HG03066 (cell line): Measurements from ENCODE around the gene NOTO.
A peak's percentile ranks its signal among the peaks of the same experiment; 100 is the strongest.

Experiments used
- ATAC-seq: cut with Tn5 transposase; IDR thresholded peaks from one replicate; pipeline ENCODE4 v1.9.1; 2021; ENCODE audit warnings: low read depth; ENCODE audit not compliant: unreplicated experiment

NOTO gene

DNA sequence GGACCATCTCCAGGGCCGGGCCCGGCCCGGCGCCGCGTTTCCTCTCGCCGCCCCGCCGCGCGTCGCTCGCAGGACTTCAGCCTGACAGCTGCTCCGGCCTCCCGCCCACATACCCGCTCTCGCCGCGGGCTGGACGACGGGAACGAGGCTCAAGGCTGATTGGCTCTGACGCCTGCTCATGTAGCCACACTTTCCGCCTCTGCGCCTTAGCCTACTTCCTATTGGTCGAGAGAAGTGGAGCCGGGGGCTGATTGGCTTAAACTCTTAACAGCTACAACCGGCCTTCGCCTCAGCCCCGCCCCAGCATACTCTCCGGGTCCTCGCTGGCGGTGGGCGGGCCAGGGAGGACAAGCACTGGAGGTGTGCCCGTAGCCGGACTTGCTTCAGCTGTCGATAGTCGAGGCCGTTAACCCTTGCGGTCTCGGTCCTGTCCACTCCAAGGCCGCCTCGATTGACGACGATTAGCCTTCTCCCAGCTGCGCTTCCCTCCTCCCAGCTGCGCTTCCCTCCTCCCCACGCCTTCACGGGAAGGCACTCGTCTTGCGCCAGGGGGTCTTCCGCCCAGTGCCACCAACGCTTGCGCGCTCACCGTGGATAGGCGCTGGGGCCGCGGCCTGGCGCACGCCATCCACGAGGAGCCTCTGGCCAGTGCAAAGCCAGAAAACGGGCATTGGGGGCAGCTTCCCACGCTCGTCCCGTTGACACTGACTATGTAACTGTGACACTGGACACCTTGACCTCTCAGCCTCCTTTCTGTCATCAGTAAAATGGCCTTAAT is 31.0 kb downstream of the NOTO start, which contains the start of gene PRADC1:
Gene PRADC1 (minus strand): TSS at position 86 of the 778 bp plus-strand sequence. CDS start 79 bp downstream, at position 7.
- ATAC-seq: peak; percentile 87

DNA sequence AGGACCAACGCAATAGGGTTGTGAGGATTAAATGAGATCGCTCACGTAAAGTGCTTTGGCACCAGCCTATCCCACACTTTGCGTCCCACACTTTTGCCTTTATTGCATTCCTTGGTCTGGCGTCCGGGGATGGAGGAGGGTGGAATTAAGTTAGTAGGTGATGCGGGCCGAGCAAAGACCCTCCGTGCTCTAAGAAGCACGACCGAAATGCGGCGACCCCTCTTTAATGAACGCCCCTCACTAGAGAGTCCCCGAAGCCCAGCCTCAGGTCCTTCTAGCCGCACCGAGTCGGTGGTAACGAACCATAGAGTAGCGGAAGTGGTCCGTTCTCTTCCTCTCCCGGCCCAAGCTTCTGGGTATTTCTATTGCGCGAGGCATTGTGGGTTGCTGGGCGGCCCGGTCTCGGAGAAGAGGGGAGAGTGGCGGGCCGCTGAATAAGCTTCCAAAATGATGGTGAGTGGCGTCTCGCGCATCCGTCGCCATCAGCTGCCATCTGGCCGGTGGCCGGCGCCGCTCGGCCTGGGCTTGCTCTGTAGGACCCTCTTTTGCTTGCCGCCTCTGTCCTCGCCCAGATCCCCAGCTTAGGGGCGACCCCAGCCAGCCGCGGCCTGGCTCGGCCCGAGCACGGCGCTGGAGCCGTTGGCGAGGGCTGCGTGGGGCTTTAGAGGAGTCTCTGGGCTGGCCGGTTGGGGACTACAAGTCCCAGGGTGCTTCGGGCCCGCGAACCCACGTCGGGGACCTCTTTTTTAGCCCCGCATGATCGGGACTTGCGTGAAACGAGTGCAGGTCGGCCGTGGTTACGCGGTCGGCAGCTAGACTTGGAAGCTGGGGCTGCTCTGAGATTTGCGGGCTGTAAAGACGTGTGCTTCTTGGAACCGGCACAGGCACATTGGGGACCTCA is 31.8 kb downstream of the NOTO start, which contains the start of gene CCT7:
Gene CCT7 (plus strand): TSS at position 377 of the 901 bp plus-strand sequence. CDS start 71 bp downstream, at position 448.
- ATAC-seq: peak; percentile 57

DNA sequence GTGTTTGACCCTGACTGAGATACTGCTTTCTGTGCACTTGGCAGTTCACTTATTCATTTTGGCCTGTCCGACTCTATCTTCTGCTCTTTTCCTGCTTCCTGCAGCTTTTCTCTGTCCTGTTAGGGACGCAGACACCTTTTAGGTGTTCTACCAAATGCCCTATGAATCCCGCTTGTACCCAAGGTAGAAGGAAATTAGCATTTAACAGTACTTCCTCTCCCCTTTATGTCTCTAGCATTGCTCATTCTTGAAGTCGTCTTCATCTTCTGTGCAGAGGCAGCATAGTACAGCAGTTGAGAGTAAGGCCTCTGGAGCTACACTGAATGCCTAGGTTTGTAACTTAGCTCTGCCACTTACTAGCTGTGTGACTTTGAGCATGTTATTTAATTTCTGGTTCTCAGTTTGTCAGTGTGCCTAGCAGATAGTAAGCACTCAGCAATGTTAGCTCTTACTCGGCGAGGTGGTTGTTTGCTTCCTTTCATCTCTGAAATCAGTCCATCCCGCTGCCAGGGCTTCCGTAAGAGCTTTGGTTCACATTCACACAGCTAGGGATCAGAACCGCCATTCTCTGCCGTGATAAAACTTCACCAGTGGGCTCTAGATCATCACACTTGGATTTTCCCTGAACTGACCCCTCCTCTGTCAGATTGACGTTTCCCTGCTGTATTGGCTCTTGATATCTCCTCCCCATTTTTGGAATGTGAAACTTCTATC is 33.1 kb downstream of the NOTO start:
- ATAC-seq: no peak

DNA sequence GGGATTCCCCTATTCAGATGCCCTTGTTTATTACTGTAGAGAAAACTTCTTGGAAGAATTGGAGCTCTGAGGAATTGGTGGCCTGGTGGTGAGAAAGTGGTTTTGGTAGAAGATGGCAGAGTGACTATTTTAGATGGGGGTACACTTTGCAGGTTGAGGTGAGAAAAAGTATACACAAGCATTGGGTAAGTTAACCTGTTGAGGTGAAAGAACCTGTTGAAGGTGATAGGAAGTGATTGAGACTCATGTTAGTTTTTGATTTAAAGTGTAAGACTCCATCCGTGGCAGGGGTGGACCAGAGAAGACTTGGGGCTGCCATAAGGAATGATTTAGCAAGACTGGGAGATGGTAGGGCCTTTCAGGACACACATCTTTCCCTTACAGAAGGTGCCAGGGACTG is 34.8 kb downstream of the NOTO start:
- no peak for ATAC-seq

DNA sequence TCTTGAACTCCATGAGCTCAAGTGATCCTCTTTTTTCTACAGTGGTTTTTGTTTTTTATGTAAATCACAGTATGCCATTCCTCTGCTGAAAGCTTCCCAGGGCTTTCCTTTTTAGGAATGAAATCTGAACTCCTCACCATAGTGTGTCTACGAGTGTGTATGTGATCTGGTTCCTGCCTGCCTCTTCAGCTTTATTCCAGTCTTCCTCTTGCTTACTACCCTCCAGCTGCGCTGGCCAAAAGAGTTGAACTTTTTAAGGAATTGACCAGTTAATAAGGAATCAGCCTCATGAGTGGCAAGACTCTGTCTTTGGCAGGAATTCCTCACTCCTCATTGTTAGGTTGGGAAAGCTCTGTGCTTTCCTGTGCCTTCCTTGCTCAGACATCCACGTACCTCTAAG is 35.8 kb downstream of the NOTO start:
- ATAC-seq: no peak

DNA sequence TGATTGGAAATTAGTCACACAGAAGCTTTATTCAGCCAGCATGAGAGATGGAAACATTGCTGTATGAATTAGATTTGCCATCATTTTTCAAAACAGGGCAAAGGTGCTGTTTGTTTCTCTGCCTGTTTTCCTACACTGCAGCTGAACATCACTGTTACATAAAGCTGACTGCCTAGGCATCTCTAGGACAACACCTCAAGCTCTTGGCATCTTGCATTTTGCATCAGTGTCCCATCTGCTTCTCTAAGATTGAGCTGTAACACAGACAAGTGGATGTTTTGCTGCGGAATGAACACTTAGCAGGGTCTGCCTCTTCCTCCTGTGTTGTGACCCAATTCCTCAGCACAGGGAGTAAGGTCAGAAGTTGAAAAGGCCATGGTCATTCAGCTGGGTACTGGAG is 36.6 kb downstream of the NOTO start:
- ATAC-seq: no peak

DNA sequence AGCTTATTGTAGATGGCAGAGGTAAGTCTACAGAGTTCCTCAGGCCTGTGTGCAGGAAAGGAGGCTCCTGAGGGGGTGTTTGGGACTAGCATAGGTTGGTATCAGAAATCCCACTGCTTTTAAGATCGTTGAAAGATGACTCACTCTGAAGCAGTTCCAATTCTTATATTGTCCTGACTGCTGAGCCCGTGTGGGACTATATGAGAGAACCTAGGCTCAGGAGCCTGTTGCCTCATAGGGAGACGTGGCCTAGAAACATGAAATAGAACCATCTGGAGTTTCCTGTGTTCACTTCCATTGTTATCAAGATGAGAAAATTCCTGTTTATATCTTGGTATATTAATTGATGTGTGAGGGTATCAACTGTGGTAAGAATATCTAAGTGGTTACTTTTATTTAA is 37.4 kb downstream of the NOTO start:
- ATAC-seq: no peak

DNA sequence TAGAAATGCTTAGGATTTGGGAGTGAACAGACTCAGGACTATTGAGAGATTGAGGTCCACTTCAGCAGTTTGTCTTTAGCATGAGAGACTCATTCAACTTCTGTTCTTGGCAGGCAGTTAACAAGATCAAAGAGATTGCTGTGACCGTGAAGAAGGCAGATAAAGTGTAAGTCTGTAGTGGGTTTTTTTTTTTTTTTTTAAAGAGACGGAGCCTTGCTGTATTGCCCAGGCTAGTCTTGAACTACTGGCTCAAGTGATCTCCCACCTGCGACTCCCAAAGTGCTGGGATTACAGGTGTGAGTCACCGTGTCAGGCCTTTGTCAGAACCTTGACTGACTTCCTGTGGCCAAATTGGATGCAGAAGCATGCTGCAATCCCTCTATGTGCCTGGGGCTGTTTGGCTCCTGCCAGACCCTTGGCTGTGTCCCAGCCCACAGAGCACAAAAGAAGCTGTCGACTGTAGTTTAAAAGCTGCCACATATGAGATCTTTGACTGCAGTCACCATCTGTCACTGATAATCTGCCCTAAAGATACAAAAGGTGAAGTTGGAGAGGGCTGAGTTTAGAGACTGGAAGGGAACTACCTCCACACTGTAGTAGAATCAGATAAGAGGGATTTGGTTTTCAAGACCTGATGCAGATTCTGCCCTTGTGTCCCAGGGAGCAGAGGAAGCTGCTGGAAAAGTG is 41.7 kb downstream of the NOTO start:
- no peak for ATAC-seq

DNA sequence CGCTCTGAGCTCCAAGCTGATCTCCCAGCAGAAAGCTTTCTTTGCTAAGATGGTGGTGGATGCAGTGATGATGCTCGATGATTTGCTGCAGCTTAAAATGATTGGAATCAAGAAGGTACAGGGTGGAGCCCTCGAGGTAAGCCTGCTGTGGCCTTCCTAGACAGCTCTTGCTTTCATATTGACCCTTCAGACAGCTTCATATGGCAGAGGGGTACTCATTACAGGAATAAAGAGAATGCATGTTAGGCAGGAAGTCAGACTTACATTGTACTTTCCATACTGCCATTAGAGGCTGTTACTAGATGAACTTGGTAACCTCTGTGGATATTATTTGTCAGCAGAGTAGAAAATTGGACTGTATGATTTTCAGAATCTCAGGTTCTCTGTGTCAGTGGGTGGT is 42.2 kb downstream of the NOTO start:
- no peak for ATAC-seq

DNA sequence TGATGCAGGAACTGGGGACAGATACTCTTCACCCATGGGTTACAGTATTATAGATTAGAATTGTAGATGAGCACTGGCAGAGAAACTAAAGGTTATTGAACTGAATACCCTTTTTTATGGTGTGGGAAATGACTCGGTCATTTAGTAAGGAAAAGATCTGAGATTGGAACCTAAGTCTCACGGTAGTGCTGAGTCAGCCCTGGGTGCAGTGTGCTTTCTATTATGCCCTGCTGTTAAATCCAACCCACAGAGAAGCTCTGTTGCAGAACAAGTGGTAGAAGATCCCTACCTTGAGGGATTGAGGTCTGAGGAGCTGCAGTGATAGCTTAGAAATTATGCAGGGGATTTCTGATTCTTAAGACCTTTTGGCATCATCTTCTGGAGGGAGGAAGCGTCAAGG is 44.5 kb downstream of the NOTO start:
- no peak for ATAC-seq

DNA sequence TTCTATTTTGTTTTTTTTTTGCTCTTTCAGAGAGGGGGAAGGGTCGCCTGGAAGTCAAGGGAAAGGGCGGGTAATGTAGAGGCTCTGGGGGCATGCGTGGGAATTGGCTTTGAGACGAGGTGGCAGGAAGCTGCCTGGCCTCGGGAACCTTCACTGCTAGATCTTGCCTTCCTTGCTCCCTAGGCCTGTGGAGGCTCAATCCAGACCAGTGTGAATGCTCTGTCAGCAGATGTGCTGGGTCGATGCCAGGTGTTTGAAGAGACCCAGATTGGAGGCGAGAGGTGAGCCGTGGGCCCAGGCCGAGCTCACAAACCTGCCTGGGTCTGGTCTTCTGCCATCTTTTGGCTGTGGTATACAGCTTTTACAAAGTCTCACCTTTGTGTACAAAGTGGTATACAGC is 47.3 kb downstream of the NOTO start:
- ATAC-seq: no peak

DNA sequence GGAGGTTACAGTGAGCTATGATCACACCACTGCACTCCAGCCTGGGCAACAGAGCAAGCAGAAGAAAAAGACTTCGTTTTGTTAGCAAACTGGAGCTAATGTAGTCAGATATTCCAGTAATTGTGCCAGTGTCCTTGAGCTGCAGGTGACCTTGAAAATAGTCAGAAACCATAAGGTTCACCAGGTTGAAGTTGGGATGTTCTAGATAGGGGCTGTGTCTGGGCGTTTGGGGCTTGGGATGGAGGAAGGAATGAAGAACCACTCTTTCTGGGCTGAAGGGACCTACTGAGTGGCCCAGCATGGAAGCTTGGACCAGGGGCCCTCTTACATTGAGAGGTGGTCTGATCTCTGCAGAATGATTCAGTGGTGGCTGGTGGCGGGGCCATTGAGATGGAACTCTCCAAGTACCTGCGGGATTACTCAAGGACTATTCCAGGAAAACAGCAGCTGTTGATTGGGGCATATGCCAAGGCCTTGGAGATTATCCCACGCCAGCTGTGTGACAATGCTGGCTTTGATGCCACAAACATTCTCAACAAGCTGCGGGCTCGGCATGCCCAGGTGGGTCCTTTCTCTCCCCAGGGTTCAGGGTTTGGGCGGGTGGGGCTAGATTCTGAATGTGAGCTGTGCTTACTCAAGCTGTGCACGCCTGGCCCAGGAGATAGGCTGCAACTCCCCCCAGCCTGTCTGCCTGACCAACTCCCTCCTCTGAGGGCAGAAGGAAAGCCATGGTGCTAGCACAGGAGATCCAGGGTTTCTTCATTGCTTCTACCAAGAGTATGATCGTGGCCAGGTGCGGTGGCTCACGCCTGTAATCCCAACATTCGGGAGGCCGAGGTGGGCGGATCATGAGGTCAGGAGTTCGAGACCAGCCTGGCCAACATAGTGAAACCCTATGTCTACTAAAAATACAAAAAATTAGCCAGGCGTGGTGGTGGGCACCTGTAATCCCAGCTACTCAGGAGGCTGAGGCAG is 48.8 kb downstream of the NOTO start:
- no peak for ATAC-seq

DNA sequence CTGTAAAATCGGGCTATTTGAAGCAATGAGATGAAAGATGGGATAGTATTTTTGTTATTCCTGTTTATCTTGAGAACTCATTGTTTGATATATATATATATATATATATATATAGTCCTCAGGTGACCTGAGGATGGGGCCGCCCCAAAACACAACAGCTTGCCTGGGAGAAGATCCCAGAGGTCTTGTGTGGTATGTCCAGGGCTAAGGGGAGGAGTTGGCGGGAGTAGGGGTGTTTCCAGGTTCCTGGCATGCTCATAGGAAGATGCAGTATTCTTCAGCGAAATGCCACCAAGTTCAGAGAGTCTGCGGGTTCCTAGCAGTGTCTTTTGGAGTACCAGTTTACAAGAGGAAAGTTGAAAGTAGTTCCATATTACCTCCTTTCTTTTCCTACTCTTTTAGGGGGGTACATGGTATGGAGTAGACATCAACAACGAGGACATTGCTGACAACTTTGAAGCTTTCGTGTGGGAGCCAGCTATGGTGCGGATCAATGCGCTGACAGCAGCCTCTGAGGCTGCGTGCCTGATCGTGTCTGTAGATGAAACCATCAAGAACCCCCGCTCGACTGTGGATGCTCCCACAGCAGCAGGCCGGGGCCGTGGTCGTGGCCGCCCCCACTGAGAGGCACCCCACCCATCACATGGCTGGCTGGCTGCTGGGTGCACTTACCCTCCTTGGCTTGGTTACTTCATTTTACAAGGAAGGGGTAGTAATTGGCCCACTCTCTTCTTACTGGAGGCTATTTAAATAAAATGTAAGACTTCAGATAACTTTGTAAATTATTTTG is 50.1 kb downstream of the NOTO start:
- ATAC-seq: no peak

DNA sequence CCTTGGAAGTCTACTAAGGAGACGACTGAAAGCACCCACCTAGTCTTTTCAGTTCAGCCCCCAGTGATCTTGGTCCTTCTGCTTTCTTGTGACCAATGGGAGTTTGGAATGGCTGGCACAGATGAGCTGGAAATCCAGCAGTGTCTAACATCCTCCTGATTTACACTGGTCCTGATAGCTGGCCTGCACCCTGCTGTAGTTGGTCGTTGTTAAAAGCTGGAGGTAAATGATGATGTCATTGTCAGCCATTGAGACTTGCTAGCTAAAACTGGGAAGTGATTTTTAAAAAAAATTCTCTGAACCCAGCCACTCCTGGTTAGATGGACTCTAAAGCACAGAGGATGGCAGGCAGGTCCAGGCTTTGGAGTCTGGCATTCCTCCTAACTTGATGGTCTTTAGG is 51.0 kb downstream of the NOTO start:
- ATAC-seq: no peak

DNA sequence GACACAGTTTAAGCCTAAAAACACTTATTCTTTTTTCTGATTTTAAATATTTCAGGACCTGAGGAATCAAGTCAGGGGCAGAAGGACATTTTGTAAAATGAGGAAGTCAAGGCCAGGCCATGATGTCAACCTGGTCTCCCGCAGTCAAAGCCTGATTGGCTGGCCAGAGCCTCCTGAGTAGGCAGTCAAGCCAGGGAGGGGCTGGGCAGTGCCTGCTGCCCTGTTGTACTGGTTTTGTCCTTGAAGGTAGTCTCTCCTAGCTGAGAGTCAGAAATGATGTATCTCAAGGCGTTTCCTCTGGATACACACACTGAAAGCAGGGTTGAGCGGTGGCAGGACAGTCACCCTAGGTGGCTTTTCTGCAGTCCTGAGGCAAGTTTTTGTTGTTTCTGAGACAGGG is 51.5 kb downstream of the NOTO start:
- no peak for ATAC-seq

DNA sequence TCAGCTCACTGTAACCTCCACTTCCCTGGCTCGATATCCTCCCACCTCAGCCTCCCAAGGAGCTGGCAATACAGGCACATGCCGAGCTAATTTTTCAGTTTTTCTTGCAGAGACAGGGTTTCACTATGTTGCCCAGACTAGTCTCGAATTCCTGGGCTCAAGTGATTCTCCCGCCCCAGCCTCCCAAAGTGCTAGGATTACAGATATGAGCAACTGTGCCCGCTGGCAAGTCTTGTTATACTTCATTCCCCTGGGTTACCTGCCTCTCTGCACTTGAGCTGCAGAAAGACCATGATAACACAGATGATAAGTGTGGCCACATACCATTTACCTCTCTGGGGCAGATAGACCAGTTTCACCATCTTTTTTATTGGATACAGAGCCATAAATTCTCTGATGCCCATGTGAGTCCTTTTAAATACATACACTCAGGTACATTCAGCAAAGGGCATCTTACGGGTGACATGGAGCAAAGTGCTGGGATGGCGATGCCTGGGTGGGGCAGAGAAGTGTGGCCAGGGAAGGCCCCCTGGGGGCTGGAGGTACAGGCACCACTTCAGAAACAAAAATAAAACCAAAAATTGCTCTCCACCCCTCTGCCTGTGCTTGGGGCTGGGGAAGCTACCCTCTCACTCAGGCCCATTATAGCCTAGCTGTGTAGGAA is 52.1 kb downstream of the NOTO start:
- no peak for ATAC-seq

DNA sequence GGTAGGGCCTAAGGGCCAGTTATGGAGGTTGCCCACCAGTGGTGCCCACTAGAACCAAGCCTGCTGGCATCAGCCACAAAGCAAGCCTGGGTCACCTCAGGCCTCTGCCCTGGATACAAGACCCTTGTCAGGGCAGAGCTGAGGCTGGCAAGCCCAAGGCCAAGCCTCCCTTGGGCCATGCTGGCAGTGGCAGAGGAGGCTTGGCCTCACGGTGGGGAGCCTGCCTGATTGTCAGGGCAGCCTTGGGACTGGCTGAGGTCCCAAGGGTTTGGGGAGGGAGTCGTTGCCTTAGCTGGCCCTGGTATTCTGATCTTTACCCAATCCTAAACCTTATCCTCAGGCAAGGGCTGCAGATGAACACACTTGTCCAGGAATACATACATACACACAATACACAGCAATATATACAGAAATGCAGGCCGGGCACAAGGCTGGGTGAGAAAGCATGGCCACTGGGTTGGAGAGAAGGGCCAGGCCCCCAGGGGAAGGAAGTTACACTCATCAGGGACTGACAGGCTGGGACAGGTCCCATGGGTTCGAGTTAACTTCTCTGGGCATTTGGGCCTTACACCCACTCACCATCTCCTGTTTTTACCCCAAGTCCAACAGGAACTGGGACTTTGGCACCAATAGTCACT is 52.8 kb downstream of the NOTO start:
- ATAC-seq: no peak
